ENCODE results near the gene SLBP.

The SLBP gene

GRCh38 chr4:1693131-1693896 lies 18.8 kb downstream of the SLBP start:
- TF ChIP-seq FOXP2 (optimal IDR thresholded peaks at IDR 0.05; ENCODE audit: borderline replicate concordance, extremely low read depth, extremely low read length, insufficient read depth) (peak; percentile 24), SIN3A (IDR thresholded peaks at IDR 0.05; ENCODE audit: borderline replicate concordance, insufficient read depth, low read length) (no peak)

- TF ChIP-seq SIN3A (IDR thresholded peaks at IDR 0.05; ENCODE audit: borderline replicate concordance, insufficient read depth, low read length) (no peak), FOXP2 (optimal IDR thresholded peaks at IDR 0.05; ENCODE audit: borderline replicate concordance, extremely low read depth, extremely low read length, insufficient read depth) (no peak), TAF1 (IDR thresholded peaks at IDR 0.05; ENCODE audit: borderline replicate concordance, insufficient read depth, low read length) (no peak), POLR2AphosphoS5 (IDR thresholded peaks at IDR 0.05; ENCODE audit: low read depth, low read length) (no peak), REST (IDR thresholded peaks at IDR 0.05; ENCODE audit: insufficient read depth in 1 of 2, low read depth in 2 of 2, low read length in 2 of 2) (no peak)
These were observed 20.3 kb downstream of the SLBP start for GRCh38 chr4:1691737-1692373.

- TF ChIP-seq FOXP2 (optimal IDR thresholded peaks at IDR 0.05; ENCODE audit: borderline replicate concordance, extremely low read depth, extremely low read length, insufficient read depth) = no peak
- no peak for TF ChIP-seq REST (IDR thresholded peaks at IDR 0.05; ENCODE audit: insufficient read depth in 1 of 2, low read depth in 2 of 2, low read length in 2 of 2)
- TF ChIP-seq TAF1 (IDR thresholded peaks at IDR 0.05; ENCODE audit: borderline replicate concordance, insufficient read depth, low read length) = no peak
- TF ChIP-seq POLR2AphosphoS5 (IDR thresholded peaks at IDR 0.05; ENCODE audit: low read depth, low read length) = no peak
These were observed 21.4 kb downstream of the SLBP start for GRCh38 chr4:1690698-1691097.

DNA sequence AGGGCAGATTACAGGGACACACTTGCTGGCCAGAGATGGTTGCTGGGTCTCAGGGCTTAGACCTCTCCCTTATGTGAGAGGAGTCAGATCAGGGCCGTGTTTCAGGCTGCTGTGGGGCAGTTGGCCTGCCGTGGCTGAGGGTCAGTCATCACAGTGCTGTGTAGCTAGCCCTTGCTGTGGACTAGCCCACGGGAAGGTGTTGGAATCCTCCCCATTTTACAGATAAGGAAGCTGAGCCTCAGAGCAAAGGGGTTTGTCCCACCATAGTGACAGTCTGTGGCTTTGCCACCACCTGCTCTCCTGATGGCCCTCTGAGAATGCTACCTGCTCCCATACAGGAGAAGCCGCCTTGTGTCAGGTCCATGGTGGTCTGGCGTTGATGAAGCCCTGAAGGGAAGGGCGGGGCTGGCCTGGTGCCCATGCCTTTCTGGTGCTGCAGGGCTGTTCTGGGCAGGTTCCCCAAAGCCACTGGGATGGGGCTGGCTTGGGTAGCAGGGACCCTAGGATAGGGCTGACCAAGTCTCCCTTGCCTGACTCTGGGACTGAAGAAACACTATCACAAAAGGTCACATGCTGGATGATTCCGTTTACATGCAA lies 25.6 kb downstream of the SLBP start:
- no peak for TF ChIP-seq FOXP2 (optimal IDR thresholded peaks at IDR 0.05; ENCODE audit: borderline replicate concordance, extremely low read depth, extremely low read length, insufficient read depth)
- TF ChIP-seq TAF1 (IDR thresholded peaks at IDR 0.05; ENCODE audit: borderline replicate concordance, insufficient read depth, low read length) = no peak
- TF ChIP-seq POLR2AphosphoS5 (IDR thresholded peaks at IDR 0.05; ENCODE audit: low read depth, low read length) = no peak
- TF ChIP-seq REST (IDR thresholded peaks at IDR 0.05; ENCODE audit: insufficient read depth in 1 of 2, low read depth in 2 of 2, low read length in 2 of 2) = no peak
- TF ChIP-seq SIN3A (IDR thresholded peaks at IDR 0.05; ENCODE audit: borderline replicate concordance, insufficient read depth, low read length) = no peak

- TF ChIP-seq REST (IDR thresholded peaks at IDR 0.05; ENCODE audit: insufficient read depth in 1 of 2, low read depth in 2 of 2, low read length in 2 of 2) = no peak
- no peak for TF ChIP-seq POLR2AphosphoS5 (IDR thresholded peaks at IDR 0.05; ENCODE audit: low read depth, low read length)
- no peak for TF ChIP-seq SIN3A (IDR thresholded peaks at IDR 0.05; ENCODE audit: borderline replicate concordance, insufficient read depth, low read length)
- no peak for TF ChIP-seq FOXP2 (optimal IDR thresholded peaks at IDR 0.05; ENCODE audit: borderline replicate concordance, extremely low read depth, extremely low read length, insufficient read depth)
- no peak for TF ChIP-seq TAF1 (IDR thresholded peaks at IDR 0.05; ENCODE audit: borderline replicate concordance, insufficient read depth, low read length)
These were observed 26.6 kb downstream of the SLBP start for GRCh38 chr4:1685235-1686150.
